ENCODE results near the gene SUPT7L. TPM values are rescaled to one million over a fixed set of nuclear protein-coding genes. Genes with fewer than 3 reads are reported as not detected.

Gene SUPT7L, protein sequence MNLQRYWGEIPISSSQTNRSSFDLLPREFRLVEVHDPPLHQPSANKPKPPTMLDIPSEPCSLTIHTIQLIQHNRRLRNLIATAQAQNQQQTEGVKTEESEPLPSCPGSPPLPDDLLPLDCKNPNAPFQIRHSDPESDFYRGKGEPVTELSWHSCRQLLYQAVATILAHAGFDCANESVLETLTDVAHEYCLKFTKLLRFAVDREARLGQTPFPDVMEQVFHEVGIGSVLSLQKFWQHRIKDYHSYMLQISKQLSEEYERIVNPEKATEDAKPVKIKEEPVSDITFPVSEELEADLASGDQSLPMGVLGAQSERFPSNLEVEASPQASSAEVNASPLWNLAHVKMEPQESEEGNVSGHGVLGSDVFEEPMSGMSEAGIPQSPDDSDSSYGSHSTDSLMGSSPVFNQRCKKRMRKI
- 16.2 and 19.6 TPM in 2 replicates for total RNA-seq

DNA sequence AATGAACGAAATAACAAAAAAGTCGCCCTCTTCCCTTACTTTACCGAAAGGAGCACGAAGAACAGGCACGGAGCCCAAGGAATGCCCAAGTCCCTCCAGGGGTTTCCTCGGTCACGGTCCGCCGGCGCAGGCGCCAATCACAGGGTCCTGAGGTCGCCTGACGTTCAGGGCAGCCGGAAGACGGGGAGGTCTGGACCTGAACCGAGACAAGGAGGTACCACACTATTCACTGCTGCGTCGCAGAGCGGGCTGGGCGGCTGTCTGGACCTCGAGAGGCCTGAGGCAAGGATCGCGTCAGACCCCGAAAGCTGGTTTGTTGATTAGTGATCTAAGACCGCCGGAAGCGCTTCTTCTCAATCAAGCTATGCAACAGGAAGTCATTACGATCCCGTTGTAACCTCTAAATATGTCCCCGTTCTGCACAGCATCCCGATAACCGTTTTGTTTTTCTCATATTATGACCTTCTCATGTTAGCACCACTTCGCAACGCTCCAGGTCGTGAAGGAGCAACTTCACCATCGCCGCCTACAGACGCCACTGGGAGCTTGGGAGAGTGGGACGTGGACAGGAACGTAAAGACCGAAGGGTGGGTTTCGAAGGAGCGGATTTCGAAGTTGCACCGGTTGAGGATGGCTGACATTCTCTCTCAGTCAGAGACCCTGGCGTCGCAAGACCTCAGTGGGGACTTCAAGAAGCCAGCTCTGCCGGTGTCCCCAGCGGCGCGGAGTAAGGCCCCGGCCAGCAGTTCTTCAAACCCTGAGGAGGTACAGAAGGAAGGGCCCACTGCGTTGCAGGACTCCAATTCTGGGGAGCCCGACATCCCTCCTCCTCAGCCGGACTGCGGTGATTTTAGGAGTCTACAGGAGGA, at the start of gene SUPT7L, which contains the start of gene SLC4A1AP:
Gene SUPT7L (minus strand): TSS at position 330 of the 869 bp plus-strand sequence. CDS start 1,422 bp downstream, outside the sequence.
Gene SLC4A1AP (plus strand): TSS at position 605 of the 869 bp plus-strand sequence. CDS start 26 bp downstream, at position 631.

DNA sequence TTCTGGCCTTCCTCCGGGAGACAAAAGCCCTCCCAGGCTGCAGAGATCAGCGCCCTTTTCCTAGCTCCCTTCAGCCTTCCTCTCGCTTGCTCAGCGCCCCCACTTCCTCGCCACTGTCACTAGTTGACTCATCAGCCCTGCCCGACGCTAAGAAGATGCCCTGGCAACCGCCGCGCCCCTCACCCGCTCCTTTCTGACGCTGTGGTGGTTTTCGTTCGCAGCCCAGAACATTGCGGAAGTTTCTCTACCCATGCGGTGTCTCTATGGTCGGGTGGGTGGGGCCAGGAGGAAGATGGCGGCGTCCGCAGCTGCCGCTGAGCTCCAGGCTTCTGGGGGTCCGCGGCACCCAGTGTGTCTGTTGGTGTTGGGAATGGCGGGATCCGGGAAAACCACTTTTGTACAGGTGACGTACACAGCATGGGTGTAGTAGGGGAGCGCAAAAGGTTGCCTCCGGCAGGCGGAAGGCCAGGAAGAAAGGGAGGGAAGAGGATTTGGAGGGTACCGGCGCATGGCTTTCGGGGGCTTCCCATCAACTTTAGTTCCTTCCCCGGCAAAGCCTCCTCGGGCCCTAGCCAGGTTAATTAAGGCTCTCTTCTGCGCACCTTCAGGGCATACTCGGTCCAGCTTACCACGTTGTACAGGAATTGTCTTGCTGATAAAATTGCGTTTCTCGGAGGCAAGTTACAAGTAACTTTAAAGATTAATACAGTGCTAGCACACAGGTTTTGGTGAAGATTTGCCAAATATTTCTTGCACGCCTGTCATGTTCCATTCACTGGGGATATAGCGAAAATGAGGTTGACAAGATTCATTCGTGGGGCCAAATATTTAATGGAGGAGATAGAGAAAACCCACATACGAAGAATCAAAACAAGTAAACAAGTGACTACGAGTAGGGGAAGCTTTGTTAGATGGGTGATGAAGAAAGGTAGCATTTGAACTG, 34.4 kb downstream of the SUPT7L start, which contains the start of the genes CCDC121 and GPN1:
Gene CCDC121 (minus strand): TSS at position 246 of the 943 bp plus-strand sequence. CDS start 1,213 bp downstream, outside the sequence.
Gene GPN1 (plus strand): TSS at position 284 of the 943 bp plus-strand sequence. CDS start 9 bp downstream, at position 293.

Other genes with a start within 250 kb of the SUPT7L start
- 105 and 115 TPM in 2 replicates for gene NRBP1, start 235.0 kb downstream of the SUPT7L start, total RNA-seq
- gene KRTCAP3, start 221.2 kb downstream of the SUPT7L start, total RNA-seq = not detected in 2 replicates
- 17.4 and 17.9 TPM in 2 replicates for gene IFT172, start 173.9 kb downstream of the SUPT7L start, total RNA-seq
- gene FNDC4, start 168.4 kb downstream of the SUPT7L start, total RNA-seq = 15.9 and 20.3 TPM in 2 replicates
- 0.34 and 3.7 TPM in 2 replicates for gene GCKR, start 166.8 kb downstream of the SUPT7L start, total RNA-seq
- 23.4 and 29.4 TPM in 2 replicates for gene ZNF512, start 80.6 kb downstream of the SUPT7L start, total RNA-seq
- 0.87 and 1.8 TPM in 2 replicates for gene CCDC121, start 34.6 kb downstream of the SUPT7L start, total RNA-seq
- gene GPN1, start 34.6 kb downstream of the SUPT7L start, total RNA-seq = 37.6 and 42.6 TPM in 2 replicates
- 28.3 and 29.7 TPM in 2 replicates for gene SLC4A1AP, start 275 bp upstream of the SUPT7L start, total RNA-seq
- 153 and 175 TPM in 2 replicates for gene MRPL33, start 108.1 kb upstream of the SUPT7L start, total RNA-seq
- gene RBKS, start 226.8 kb upstream of the SUPT7L start, total RNA-seq = 1.0 and 2.0 TPM in 2 replicates
- gene BABAM2, start 227.1 kb upstream of the SUPT7L start, total RNA-seq = 22.3 and 29.8 TPM in 2 replicates